ENCODE measurements around the gene CTRL. TPM values are rescaled to one million over a fixed set of nuclear protein-coding genes. Genes with fewer than 3 reads are reported as not detected.
"Not testable (repeated sequence)": the region's sequence is repeated elsewhere in the genome, so short reads cannot be mapped to it uniquely, and the experiment has no call there.

The CTRL gene
- 1 to 10 TPM in 1 of 2 donors, under 1 TPM in 1; 0.89 to 1.9 TPM for total RNA-seq
- long read RNA-seq, partial matches to known transcripts: 1 of 1 reads
- long read RNA-seq, other reads (novel, unspliced or antisense): 0 of 1 reads

DNA sequence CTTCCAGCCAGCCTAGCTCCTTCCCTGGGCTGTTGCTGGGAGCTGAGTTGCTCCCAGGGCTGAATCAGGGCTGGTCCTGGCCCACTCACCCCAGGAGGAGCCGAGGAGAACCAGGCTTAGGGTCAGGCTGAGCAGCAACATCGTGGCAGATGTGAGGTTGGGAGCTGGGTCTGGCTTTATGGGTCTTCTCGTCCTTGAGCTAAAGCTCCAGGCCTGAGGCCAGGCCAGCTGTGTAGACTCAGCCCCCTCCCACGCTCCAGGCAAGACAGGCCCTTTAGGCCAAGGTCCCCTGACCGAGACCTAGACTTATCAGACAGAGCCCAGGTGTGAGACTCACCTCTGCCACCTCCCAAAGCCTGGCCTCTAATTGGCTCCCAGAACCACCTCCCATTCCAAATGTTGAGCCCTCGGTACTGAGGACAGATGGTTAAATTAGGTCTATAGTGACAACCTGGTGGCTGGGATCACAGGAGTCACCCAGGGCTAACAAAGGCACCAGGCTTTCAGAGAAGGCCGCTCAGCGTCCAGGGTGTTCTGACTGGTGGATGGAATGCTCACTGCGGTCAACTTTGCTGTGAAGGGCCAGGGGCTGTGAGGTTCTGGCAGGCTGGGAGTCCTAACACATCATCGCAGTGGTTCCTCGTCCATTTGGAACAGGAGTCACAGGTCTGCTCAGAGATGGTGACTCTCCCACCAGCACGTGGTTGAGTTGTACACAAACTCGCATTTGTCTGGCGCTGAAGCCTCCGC lies at the start of gene CTRL:
Gene CTRL (minus strand): TSS at position 151 of the 750 bp plus-strand sequence. CDS start 10 bp downstream, at position 141.
- DNase-seq (no peak), ATAC-seq (no peak)
- intact Hi-C loops (cut with DNase I, micrococcal nuclease): no loop called here

DNA sequence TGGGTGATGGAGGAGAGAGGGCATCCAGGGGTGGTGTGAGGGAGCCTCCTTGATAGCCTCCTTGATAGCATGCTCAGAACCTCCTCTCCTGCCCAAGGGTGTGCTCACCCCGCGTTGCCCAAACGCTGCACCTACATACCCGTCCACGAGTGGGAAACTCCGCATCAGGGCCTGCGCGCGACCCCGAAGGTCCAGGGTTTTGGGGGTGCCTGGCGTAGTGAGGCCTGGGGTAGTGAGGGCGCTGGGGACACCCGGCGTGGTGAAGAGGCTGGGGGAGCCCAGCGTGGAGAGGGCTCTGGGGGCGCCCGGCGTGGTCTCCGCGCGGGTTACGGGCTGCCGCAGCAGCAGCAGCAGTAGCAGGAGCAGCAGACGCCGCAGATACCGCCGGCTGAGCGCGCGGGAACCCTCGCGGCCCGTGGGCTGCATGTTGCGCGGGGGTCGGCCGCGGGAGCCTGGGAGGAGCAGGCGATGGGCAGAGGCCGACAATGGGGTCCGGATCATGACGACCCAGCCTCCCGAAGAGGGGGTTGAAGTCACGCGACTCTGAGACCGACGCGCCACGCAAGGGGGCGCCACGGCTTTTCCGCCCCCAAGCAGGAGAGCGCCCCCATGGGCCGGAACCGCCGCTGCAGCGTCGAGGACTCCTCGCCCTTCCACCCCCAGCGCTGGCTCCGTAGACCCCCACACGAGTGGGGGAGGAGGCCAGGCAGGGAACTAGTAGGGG lies 48.5 kb upstream of the CTRL start, which contains the start of gene DPEP3:
Gene DPEP3 (minus strand): TSS at position 545 of the 724 bp plus-strand sequence. CDS start 119 bp downstream, at position 426.
- no peak for DNase-seq
- no peak for ATAC-seq
- intact Hi-C loops (cut with DNase I, micrococcal nuclease): no loop called here

DNA sequence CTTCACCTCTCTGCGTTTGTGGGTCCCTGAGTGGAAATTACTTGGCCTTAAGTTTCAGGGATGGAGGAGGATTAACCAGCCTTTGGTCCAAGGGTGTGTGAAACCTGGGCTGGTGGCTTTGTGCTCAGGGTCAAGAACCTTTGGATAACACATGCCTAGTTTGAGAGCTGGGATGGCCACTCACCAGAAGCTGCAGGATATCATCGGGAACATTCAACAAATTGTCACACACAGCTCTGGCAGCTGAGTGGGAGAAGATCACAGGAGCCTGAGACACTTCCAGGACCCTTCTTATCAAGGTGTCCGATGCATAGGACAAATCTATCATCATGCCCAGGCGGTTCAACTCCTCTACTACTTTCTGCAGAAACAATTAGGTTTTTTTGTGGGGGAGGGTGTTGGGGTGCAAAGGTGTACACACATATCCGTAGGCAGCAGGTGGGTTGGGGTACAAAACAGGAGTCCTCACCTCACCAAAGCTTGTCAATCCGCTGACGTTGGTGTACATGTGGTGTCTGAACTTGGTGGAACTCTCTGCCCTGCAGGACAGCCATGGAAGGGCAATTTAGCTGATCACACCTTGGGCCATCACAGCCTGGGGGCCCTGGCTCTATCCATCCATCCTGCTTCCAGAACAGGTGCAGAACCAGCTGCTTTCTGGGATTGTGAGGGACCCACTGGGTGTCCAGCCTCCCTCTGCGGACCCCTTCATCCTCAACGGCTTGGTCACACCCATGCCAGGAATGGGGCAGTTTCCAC lies 46.0 kb upstream of the CTRL start:
- ATAC-seq (no peak), DNase-seq (no peak)
- intact Hi-C loops (cut with DNase I, micrococcal nuclease): no loop called here

DNA sequence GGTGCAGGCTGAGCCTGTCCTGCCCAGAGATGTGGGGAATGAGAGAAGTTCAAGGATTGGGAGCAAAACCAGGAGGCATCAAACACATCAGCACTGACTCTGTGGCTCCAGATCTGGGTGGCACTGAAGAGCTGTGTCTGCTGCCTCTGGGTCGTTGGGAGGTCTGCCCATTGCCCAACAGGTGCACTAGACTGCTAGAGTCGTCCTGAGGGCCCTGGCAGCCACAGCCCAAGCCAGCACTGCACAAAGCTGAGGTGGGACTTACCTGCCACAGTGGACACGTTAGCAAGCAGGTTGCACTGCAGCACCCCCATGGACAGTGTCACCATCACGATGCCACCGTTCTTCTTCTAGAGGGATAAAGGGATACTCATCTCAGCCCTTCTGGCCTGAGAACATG lies 45.3 kb upstream of the CTRL start:
- no peak for ATAC-seq
- intact Hi-C loops (cut with DNase I, micrococcal nuclease): no loop called here
- no peak for DNase-seq

DNA sequence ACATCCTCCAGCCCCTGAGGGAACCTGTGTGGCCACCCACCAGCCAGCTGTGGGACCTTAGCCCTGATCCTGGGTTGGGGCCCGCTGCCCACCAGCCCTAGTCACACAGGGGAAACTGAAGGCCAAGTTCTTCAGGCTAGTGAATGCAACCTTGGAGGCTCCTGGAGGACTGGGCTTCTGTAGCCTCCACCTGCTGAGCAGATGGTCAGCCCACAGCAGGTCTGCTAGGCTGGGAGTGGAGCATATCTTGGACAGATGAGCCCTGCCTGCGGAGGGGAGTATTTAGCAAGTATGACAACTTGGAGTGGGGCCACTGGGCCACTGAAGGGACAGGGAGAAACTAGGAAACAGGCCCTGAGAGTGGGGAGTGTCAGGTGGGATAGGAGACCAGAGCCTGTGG lies 44.5 kb upstream of the CTRL start:
- intact Hi-C loops (cut with DNase I, micrococcal nuclease): no loop called here
- ATAC-seq: no peak
- no peak for DNase-seq

DNA sequence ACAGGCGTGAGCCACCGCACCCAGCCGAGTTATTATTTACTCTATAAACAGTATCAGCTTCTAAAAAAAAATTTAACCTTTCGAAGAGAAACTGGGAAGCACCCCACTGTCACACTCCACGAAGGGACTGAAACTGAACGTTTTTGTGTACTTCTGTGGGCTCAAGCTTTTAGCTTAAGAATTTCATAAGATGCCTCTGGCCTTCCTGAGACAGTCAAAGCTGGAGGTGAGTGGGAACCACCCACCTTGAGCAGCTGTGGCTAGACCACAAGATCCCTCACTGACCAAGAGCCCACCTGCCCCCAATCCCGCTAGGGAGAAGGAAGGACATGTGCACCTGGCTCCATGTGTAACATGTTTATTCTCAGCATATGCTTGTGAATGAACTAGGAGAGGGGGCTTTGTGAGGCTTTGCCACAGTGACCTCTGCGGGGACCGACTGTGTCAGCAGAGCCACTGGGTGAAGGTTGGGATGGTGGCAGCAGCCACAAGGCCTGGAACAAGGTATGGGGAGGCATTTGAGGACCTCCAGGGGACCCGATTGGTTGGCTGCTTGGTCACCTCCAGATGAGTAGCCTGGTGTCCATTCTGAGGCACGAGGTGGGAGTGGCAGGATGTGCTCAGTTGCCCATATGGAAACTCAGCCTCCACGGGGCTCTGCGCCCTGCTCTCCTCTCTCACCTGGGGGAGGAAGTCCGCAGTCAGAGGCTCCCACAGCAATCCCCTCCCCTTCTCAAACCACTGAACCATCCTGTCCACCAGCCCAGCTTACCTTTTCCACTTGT lies 43.9 kb upstream of the CTRL start:
- no peak for DNase-seq
- no peak for ATAC-seq
- intact Hi-C loops (cut with DNase I, micrococcal nuclease): no loop called here

DNA sequence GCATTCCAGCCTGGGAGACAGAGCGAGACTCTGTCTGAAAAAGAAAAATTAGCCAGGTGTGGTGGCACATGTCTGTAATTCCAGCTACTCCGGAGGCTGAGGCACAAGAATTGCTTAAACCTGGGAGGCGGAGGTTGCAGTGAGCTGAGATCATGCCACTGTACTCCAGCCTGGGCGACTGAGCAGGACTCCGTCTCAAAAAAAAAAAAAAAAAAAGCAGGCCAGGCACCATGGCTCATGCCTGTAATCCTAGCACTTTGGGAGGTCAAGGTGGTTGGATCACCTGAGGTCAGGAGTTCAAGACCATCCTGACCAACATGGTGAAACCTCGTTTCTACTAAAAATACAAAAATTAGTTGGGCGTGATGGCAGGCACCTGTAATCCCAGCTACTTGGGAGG lies 40.6 kb upstream of the CTRL start:
- intact Hi-C loops (cut with DNase I, micrococcal nuclease); DNase-seq; ATAC-seq: not testable (repeated sequence)

DNA sequence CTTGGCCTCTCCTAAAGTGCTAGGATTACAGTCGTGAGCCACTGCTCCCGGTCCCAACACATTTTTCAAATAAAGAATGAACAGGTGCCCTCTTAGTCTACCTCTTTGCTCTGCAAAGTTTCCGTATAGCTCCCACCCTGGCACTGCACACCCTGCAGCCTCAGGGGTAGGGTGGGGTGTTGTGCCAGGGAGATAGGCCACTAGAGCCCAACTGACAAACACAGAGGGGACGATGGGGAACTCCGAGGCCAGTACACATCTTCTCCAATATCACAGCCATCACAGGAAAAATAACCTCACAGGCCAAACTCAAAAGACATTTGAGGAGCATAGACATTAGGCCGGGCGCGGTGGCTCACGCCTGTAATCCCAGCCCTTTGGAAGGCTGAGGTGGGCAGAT lies 39.4 kb upstream of the CTRL start:
- intact Hi-C loops (cut with DNase I, micrococcal nuclease): no loop called here
- ATAC-seq: no peak
- no peak for DNase-seq

DNA sequence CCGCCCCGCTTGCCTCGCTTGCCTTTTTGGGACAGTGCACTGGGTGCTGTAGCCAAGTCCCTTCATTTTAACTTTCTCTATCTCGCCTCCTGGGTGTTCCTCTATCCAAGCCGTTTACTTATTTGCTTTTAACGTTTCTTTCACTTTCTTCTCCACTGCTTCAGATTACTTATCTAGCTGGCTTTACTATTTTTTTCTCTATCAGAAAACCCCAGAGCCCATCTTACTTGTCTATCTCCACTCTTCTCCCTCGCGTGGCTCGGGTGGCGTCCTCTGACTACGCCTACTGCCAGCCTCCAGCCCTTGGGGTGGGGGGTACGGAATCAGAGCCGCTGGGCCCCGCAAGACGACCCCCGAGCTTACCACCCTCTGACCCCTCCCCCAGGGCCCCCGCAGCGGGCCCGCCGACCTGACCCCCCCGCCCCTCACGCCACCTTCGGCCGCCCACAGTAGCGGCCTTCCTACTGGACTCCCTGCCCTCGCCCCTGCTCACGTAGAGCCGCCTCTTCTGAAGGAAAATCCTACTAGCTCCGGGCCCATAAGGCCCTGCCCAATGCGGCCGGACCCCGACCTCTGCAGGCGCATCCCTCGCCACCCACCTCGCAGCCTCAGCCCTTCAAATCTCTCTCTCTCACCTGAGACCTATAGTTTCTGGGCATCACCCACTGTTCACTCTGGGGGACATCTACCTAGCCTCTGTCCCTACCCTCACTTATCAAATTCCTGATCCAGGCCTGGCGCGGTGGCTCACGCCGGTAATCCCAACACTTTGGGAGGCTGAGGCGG lies 37.8 kb upstream of the CTRL start:
- ATAC-seq: no peak
- DNase-seq: peak in 1 of 2 donors; percentile 20
- intact Hi-C loops (cut with DNase I, micrococcal nuclease): no loop called here

DNA sequence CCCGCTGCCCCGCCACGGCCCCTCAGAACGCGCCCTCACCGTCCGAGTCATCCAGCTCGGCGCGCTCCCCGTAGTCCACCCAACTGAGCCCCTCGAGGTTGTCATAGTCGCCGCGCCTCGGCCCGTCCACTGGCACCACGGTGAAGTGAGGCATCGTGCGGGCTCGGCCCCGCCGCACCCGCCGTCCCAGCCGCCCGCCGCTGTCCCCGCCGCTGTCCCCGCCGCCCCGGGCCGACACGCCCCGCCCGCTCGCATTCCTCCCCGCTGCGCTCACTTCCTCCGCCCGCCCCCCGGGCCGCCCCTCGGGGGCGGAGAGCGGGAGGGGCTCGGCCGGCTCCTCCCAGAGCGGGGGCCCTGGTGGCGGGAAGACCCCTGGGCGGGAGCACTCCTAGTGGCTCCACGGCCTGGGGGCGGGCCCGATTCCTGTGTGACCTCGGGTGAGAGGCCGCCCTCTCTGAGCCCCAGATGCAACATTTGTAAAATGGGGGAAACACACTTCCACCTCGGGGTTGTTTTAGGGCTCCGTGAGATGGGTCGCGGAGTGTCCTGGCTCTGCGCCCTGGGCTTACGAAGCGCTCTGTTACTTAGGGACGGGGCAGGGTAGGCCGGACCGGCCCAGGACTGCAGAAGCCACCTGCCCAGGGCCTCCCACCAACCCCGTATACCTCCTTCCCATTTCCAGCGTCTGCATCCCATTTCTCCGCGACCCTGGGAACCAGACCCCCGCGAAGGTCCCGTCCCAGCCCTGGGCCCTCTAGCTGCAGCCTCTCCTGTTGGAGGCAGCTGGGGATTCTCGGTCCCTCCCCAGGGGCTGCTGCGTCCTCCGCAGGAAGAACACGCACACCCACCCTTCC lies 37.0 kb upstream of the CTRL start, which contains the start of gene SLC12A4:
Gene SLC12A4 (minus strand): TSS at position 238 of the 854 bp plus-strand sequence. CDS start 84 bp downstream, at position 154.
- peak; percentile 80 to 83 for DNase-seq
- ATAC-seq: peak; percentile 89
- intact Hi-C loops (cut with DNase I, micrococcal nuclease): no loop called here

DNA sequence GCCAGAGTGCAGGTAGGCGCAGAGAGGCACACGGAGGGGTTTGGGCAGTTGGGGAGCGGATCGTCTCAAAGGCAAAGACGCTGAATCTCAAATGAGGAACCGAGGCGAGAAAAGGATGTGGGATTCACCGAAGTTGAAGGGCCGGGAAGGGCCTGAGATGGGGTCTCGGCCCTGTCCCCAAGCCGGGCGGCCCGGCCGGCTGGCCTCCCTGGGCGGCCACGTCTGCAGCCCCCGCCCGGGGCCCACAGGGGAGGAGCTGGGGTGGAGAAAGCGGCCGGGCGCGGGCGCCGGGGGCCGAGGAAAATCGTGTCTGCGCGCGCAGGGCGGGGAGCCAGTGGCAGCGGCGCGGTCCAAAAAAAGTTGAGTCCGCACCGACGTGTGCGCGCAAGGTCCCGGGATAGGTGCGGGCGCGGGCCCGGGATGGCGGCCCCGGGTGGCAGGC lies 36.3 kb upstream of the CTRL start:
- intact Hi-C loops (cut with DNase I, micrococcal nuclease): no loop called here
- peak; percentile 34 for ATAC-seq
- peak in 1 of 2 donors; percentile 49 for DNase-seq

DNA sequence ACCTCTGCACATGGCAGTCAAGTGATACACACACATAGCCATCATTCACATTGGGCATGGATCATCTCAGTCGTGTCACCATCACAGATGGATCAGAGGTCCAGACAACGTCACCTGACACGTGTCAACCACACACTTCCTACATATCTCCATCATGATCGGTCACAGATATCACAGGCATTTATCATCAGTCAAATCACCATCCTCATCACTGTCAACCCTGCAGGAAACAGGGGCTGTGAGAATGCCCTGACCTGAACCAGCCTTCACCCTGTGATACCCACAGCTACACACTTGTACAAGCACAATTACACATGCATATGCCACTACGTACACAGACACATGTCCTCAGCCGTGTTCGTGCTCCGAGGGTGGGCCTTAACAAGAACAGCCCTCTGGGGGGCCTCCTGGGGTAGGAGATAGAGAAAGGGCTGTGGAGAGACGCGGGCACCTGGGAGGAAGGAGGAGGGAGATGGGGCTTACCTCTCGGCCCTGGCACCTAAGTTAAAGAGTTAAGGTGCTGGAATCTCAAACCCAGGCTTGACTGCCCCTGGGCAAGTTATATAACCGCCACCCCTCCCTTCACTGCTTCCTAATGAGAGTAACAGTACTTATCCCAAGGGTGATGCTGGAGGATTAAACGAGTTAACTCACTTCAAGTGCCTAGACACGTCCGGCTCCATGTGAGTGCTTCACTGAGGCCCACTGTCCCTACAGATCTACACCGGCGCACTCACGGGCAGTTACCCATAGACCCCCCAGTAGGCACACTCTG lies 35.7 kb upstream of the CTRL start:
- DNase-seq (no peak), ATAC-seq (no peak)
- intact Hi-C loops (cut with DNase I, micrococcal nuclease): no loop called here

DNA sequence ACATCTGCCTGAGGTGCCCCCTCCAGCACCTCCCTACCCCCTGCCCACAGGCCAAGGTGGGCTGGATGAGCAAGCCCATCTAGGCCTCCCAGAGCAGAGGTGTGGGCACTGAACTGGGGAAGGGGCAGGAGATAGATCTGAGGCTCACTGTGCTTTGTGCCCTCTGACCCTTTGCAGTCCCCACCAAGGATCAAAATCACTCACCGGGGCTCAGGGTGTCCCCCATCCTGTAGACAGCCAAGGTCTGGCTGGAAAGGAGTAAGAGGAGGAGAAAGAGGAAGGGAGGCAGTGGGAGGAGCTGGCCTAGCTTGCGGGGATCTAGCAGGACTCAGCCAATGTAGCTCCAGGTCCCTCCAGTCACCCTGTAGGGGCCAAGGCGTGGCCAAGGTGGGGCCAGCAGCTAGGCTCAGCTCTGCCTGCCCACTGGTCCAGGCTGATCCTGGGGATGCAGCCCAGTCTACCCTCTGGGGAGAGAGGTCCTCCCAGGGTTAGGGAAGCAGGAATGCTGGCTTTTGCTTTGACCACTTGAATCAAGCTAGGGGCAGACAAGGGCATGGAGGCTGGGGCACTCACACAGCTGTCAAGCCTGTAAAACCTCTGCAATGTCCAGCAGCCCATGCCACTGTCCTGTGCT lies 35.0 kb upstream of the CTRL start:
- ATAC-seq (no peak), DNase-seq (peak in 1 of 2 donors; percentile 54)
- intact Hi-C loops (cut with DNase I, micrococcal nuclease): no loop called here

DNA sequence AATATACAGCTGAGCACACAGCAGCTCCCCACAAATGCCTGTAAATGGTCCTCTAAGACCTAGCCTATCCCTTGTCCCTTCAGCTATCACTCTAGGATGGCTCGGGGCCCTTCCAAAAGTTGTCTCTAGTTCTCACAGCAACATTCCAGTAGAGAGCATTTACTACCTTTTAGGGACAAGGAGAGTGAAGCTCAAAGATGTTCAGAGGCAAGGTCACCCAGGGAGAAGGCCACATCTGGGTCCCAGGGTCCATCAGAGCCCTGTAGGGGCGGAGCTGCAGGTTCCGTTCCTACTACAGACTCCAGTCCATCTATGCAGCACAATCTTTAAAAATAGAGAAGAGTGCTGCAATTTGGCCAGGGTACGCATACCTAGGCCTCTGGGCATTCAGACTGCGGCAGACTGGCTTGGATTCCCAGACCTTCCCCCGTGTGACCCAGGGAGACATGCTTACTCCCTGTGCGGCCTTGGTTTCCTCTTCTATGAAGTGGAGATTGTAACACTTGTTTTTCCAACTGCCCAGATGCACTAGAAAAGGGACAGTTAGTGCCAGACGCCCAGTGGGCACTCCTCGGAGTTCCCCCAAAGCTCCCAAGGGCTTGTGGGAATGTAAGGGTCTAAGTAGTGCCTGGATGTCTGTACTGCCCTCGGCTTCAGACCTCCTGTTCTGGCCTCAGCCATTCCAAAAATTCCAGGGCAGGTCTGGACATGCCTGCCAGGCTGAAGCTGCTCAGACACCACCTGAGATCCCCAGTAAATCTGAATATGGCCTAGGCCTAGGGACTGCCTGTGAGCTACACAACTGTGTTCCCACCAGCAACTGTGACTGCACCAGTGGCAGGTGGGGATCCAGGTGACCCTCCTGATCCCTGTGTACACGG lies 34.2 kb upstream of the CTRL start:
- ATAC-seq (no peak), DNase-seq (no peak)
- intact Hi-C loops (cut with DNase I, micrococcal nuclease): no loop called here
